Gastroesophageal sphincter (tissue), 3 donors: ENCODE data around the gene PLN.

Experiments
- EP300 ChIP-seq: sonication (generic); formaldehyde crosslinking; IDR thresholded peaks from one replicate; pipeline ENCODE4 v1.6.1; 2017; ENCODE audit warnings: antibody characterized with exemption, mild to moderate bottlenecking
- POLR2A ChIP-seq, 2 donors: fragments of 450-650 bp; IDR thresholded peaks; one replicate each; pipeline ENCODE4 v1.6.1; 2017; ENCODE audit warnings: antibody characterized with exemption in 2 of 2, mild to moderate bottlenecking in 2 of 2, moderate library complexity in 1 of 2
- POLR2AphosphoS5 ChIP-seq: sonication (generic); formaldehyde crosslinking; IDR thresholded peaks from one replicate; pipeline ENCODE4 v1.6.1; 2017; ENCODE audit warnings: antibody characterized with exemption
- TF ChIP-seq, protein P1 (sequence below), 4 experiments: fragments of 200-600 bp in 2 of 4; fragments of 450-650 bp in 2 of 4; sonication (generic) in 1 of 4; IDR thresholded peaks; one replicate each; pipeline ENCODE4 v1.5.1; 2017 to 2019; ENCODE audit warnings: antibody characterized with exemption in 4 of 4, mild to moderate bottlenecking in 2 of 4, moderate library complexity in 2 of 4

DNA sequence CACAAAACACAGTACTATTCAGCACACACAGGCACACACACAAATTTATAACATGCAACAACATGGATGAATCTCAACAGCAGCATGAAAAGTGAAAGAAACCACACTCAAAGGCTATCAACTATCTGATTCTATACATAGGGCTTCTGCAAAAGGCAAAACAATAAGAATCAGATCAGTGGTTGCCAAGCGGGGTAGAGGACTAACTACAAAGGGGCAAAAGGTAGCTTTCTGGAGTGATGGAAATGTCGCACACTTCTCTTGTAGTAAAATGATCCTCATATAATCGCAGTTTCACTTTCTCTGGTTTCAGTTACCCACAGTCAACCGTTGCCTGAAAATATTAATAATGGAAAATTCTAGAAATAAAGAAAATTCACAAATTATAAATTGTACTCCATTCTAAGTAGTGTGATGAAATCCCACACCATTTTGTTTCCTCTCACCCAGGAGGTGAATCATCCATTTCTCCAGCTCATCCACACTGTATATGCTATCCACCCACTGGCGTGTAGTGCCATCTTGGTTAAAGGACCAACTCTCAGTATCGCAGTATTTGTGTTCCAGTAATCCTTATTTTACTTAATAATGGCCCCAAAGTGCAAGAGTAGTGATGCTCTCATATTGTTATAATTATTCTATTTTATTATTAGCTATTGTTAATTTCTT is 12.8 kb upstream of the PLN start:
- TF ChIP-seq POLR2A (IDR thresholded peaks at IDR 0.05) (no peak), POLR2AphosphoS5 (no peak), EP300 (no peak)
- TF ChIP-seq, protein P1, sequence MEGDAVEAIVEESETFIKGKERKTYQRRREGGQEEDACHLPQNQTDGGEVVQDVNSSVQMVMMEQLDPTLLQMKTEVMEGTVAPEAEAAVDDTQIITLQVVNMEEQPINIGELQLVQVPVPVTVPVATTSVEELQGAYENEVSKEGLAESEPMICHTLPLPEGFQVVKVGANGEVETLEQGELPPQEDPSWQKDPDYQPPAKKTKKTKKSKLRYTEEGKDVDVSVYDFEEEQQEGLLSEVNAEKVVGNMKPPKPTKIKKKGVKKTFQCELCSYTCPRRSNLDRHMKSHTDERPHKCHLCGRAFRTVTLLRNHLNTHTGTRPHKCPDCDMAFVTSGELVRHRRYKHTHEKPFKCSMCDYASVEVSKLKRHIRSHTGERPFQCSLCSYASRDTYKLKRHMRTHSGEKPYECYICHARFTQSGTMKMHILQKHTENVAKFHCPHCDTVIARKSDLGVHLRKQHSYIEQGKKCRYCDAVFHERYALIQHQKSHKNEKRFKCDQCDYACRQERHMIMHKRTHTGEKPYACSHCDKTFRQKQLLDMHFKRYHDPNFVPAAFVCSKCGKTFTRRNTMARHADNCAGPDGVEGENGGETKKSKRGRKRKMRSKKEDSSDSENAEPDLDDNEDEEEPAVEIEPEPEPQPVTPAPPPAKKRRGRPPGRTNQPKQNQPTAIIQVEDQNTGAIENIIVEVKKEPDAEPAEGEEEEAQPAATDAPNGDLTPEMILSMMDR (IDR thresholded peaks at IDR 0.05), result no peak
